ENCODE measurements around the gene TMEFF1. TPM values are rescaled to one million over a fixed set of nuclear protein-coding genes. Genes with fewer than 3 reads are reported as not detected.

Gene TMEFF1
- total and polyA plus RNA-seq, 2 of the 8 experiments (the other 6 are each of a cell fraction or from before 2014, with no cell fraction given), result 13.5 to 68.2 TPM

- Histone ChIP-seq H4K5ac (ENCODE audit: insufficient read length, low read depth, low read length) (no peak overlapping the region), H3K36me3 (ENCODE audit: control insufficient read depth in 2 of 4, insufficient read depth in 4 of 4, low read length in 3 of 4) (peaks cover 0 to 26% (median 6%) of the 10 kb centered on the region in 4 experiments; a peak in 3 of 8 replicates), H3K79me1 (ENCODE audit: low read depth, low read length) (no peaks in the 10 kb centered on the region), H3K18ac (ENCODE audit: extremely low read depth, low read length) (no peak overlapping the region), H2BK5ac (ENCODE audit: low read depth, low read length) (no peak overlapping the region), H2BK12ac (ENCODE audit: low read depth, low read length) (no peak overlapping the region), H2BK120ac (replicated peaks; ENCODE audit: low read depth, low read length) (no peak overlapping the region), H3K56ac (replicated peaks; ENCODE audit: insufficient read length, low read depth, low read length) (no peak overlapping the region), H2AK5ac (ENCODE audit: low read depth, low read length) (no peak overlapping the region), H4K20me1 (replicated peaks in 1 of 2; ENCODE audit: control insufficient read depth in 1 of 2, insufficient read depth in 2 of 2, low read length in 2 of 2) (no peaks in the 10 kb centered on the region), H3K27ac (ENCODE audit: low read depth, low read length) (no peak overlapping the region), H3K4me2 (ENCODE audit: insufficient read depth in 1 of 2, low read depth in 2 of 2, low read length in 2 of 2) (no peak overlapping the region), H3K9me3 (ENCODE audit: insufficient read depth in 2 of 2, low read depth in 1 of 2, low read length in 1 of 2) (no peaks in the 10 kb centered on the region), H3K23ac (ENCODE audit: insufficient read length) (no peak overlapping the region), H4K8ac (ENCODE audit: extremely low read depth, insufficient read depth, low read length) (no peak overlapping the region), H3K4me3 (ENCODE audit: extremely low read depth in 1 of 4, insufficient read depth in 2 of 4, low read depth in 3 of 4, low read length in 4 of 4) (no peak overlapping the region), H3K27me3 (replicated peaks in 1 of 4; ENCODE audit: control insufficient read depth in 3 of 4, extremely low read depth in 1 of 4, insufficient read depth in 3 of 4, low read length in 3 of 4) (no peaks in the 10 kb centered on the region), H2BK20ac (ENCODE audit: low read length) (no peak overlapping the region), H3K14ac (ENCODE audit: insufficient read length) (no peak overlapping the region), H2AFZ (ENCODE audit: low read length) (no peak overlapping the region), H4K91ac (replicated peaks; ENCODE audit: insufficient read length, low read length) (no peak overlapping the region), H3K23me2 (ENCODE audit: low read depth, low read length) (no peaks in the 10 kb centered on the region), H3K4ac (replicated peaks; ENCODE audit: insufficient read length, low read depth, low read length) (no peak overlapping the region), H3K4me1 (replicated peaks in 1 of 4; ENCODE audit: control insufficient read depth in 3 of 4, insufficient read depth in 4 of 4, low read length in 3 of 4) (no peaks in the 10 kb centered on the region), H3K9ac (replicated peaks in 1 of 4; ENCODE audit: extremely low read depth in 1 of 4, low read depth in 3 of 4, low read length in 3 of 4) (no peak overlapping the region; a peak in 1 of 7 replicates), H2BK15ac (ENCODE audit: low read length) (no peak overlapping the region), H3K79me2 (ENCODE audit: control insufficient read depth in 1 of 2, insufficient read depth in 2 of 2, low read length in 2 of 2) (peaks cover 0 to 3% of the 10 kb centered on the region in 2 experiments; a peak in 1 of 4 replicates)
- DNase-seq (ENCODE audit: low read depth in 1 of 2, low spot score in 2 of 2) (no peak), FAIRE-seq (no peak)
- 87% methylated on average over 2 of the region's 2 CpGs; no CpG with 5 or more reads in 1 of the 2 experiments for whole genome bisulfite sequencing, 2 experiments (ENCODE audit: extremely low coverage in 1 of 2, insufficient coverage in 1 of 2, insufficient read length in 1 of 2, insufficient replicate concordance in 2 of 2, low coverage in 1 of 2, low lambda C conversion rate in 2 of 2, missing lambda C conversion rate in 1 of 2)
- ChIA-PET POLR2A (ENCODE audit: partially characterized antibody) (interaction anchor here (1.5 kb wide), 1 partner anchor 15 kb away, joined by 5 read pairs; no protein-coding TSS in a partner anchor), CTCF (ENCODE audit: partially characterized antibody) (interaction anchor here (0.5 to 4.4 kb wide), 2 partner anchors 12 to 502 kb away, joined by 3 to 19 read pairs; no protein-coding TSS in a partner anchor)
- no peak for TF ChIP-seq CBX8 (IDR thresholded peaks at IDR 0.05; ENCODE audit: borderline replicate concordance, low read depth, low read length)
- TF ChIP-seq GTF2F1 (IDR thresholded peaks at IDR 0.05; ENCODE audit: borderline replicate concordance, low read depth, low read length), result no peak
- TF ChIP-seq EZH2 (IDR thresholded peaks at IDR 0.05; ENCODE audit: low read depth, low read length, severe bottlenecking), result no peak
- no peak for TF ChIP-seq TAF1 (IDR thresholded peaks at IDR 0.05; ENCODE audit: low read depth, low read length)
- TF ChIP-seq HDAC6 (IDR thresholded peaks at IDR 0.05; ENCODE audit: low read depth, low read length), result no peak
- TF ChIP-seq ZNF274 (IDR thresholded peaks at IDR 0.05; ENCODE audit: borderline replicate concordance, extremely low read depth, low read length), result no peak
- no peak for TF ChIP-seq KDM4A (IDR thresholded peaks at IDR 0.05; ENCODE audit: low read depth, low read length, severe bottlenecking)
- TF ChIP-seq POLR2AphosphoS5 (IDR thresholded peaks at IDR 0.05; ENCODE audit: low read depth, low read length), result no peak
- no peak for TF ChIP-seq JUND (IDR thresholded peaks at IDR 0.05; ENCODE audit: low read length)
- TF ChIP-seq SAP30 (IDR thresholded peaks at IDR 0.05; ENCODE audit: insufficient read depth, insufficient replicate concordance, low read length), result no peak
- no peak for TF ChIP-seq NRF1 (IDR thresholded peaks at IDR 0.05; ENCODE audit: low read depth, low read length)
- TF ChIP-seq SP4 (IDR thresholded peaks at IDR 0.05; ENCODE audit: low read length), result no peak
- TF ChIP-seq SIX5 (IDR thresholded peaks at IDR 0.05; ENCODE audit: low read depth, low read length), result no peak
- no peak for TF ChIP-seq E2F6 (IDR thresholded peaks at IDR 0.05)
These were observed 23.5 kb upstream of the TMEFF1 start for GRCh38 chr9:100449420-100449819.
